Large intestine (tissue), 12 donors: Measurements from ENCODE around the gene MST1. TPM values are rescaled to one million over a fixed set of nuclear protein-coding genes. Genes with fewer than 3 reads are reported as not detected.
A peak's percentile ranks its signal among the peaks of the same experiment; 100 is the strongest.

Experiments used
- DNase-seq, 2 donors: peaks; one replicate each; pipeline versions ENCODE4 v3.0.0 to v3.0.0-alpha.2; 2013
- H3K27ac ChIP-seq: one replicate; pipeline ENCODE4 v1.5.1; 2013; ENCODE audit warnings: low read length
- H3K27me3 ChIP-seq: 2 replicates; pipeline ENCODE4 v1.6.1; 2013; ENCODE audit warnings: low read length; ENCODE audit not compliant: control insufficient read depth, insufficient read depth
- H3K36me3 ChIP-seq: 2 replicates; pipeline ENCODE4 v1.6.1; 2013; ENCODE audit warnings: low read length; ENCODE audit not compliant: control insufficient read depth, insufficient read depth
- H3K4me1 ChIP-seq: one replicate; pipeline ENCODE4 v1.6.1; 2013; ENCODE audit warnings: low read length; ENCODE audit not compliant: control insufficient read depth, insufficient read depth
- H3K4me3 ChIP-seq: one replicate; pipeline ENCODE4 v1.5.1; 2013; ENCODE audit warnings: low read length
- H3K9me3 ChIP-seq: one replicate; pipeline ENCODE4 v1.6.1; 2013; ENCODE audit warnings: mild to moderate bottlenecking, low read depth, low read length, moderate library complexity; ENCODE audit not compliant: control insufficient read depth
- WGBS: methylation state at CpG from one replicate; pipeline ENCODE4 v1.1.5; 2013; ENCODE audit warnings: low lambda C conversion rate; ENCODE audit not compliant: insufficient coverage; 5-methylcytosine and 5-hydroxymethylcytosine counted together
- long read RNA-seq, 11 donors: transcript quantifications; one replicate each; lab custom pipeline, GENCODE V29; 2026
- polyA plus RNA-seq: library from polyadenylated mRNA; unstranded; fragments of 120-200 nt; gene quantifications from one replicate; pipeline ENCODE4 v1.2.1, GENCODE V29; 2013

Gene MST1
- polyA plus RNA-seq, result 464 TPM
- long read RNA-seq, donor 1, partial matches to known transcripts, result 44 of 54 reads
- long read RNA-seq, donor 1, other reads (novel, unspliced or antisense), result 5 of 54 reads
- long read RNA-seq, donor 2, transcript MST1-217 (5 exons, 923 nt), result major isoform, 6 of 77 reads
- long read RNA-seq, donor 2, partial matches to known transcripts, result 61 of 77 reads
- long read RNA-seq, donor 2, other reads (novel, unspliced or antisense), result 6 of 77 reads
- long read RNA-seq, donor 3, result 0 reads
- long read RNA-seq, donor 4, partial matches to known transcripts, result 5 of 9 reads
- long read RNA-seq, donor 4, other reads (novel, unspliced or antisense), result 0 of 9 reads
- long read RNA-seq, donor 5, partial matches to known transcripts, result 8 of 10 reads
- long read RNA-seq, donor 5, other reads (novel, unspliced or antisense), result 0 of 10 reads
- long read RNA-seq, donor 6, partial matches to known transcripts, result 61 of 74 reads
- long read RNA-seq, donor 6, other reads (novel, unspliced or antisense), result 5 of 74 reads
- long read RNA-seq, donor 7, partial matches to known transcripts, result 0 of 3 reads
- long read RNA-seq, donor 7, other reads (novel, unspliced or antisense), result 0 of 3 reads
- long read RNA-seq, donor 8, transcript MST1-217 (5 exons, 923 nt), result major isoform, 6 of 124 reads
- long read RNA-seq, donor 8, transcript MST1-202 (18 exons, 2,621 nt), result major isoform, 6 of 124 reads
- long read RNA-seq, donor 8, partial matches to known transcripts, result 96 of 124 reads
- long read RNA-seq, donor 8, other reads (novel, unspliced or antisense), result 14 of 124 reads
- long read RNA-seq, donor 9, transcript MST1-217 (5 exons, 923 nt), result minor isoform, 5 of 117 reads
- long read RNA-seq, donor 9, transcript MST1-202 (18 exons, 2,621 nt), result major isoform, 9 of 117 reads
- long read RNA-seq, donor 9, partial matches to known transcripts, result 88 of 117 reads
- long read RNA-seq, donor 9, other reads (novel, unspliced or antisense), result 13 of 117 reads
- long read RNA-seq, donor 10, transcript MST1-202 (18 exons, 2,621 nt), result major isoform, 12 of 79 reads
- long read RNA-seq, donor 10, partial matches to known transcripts, result 57 of 79 reads
- long read RNA-seq, donor 10, other reads (novel, unspliced or antisense), result 9 of 79 reads
- long read RNA-seq, donor 11, transcript MST1-202 (18 exons, 2,621 nt), result major isoform, 6 of 52 reads
- long read RNA-seq, donor 11, partial matches to known transcripts, result 45 of 52 reads
- long read RNA-seq, donor 11, other reads (novel, unspliced or antisense), result 0 of 52 reads

DNA sequence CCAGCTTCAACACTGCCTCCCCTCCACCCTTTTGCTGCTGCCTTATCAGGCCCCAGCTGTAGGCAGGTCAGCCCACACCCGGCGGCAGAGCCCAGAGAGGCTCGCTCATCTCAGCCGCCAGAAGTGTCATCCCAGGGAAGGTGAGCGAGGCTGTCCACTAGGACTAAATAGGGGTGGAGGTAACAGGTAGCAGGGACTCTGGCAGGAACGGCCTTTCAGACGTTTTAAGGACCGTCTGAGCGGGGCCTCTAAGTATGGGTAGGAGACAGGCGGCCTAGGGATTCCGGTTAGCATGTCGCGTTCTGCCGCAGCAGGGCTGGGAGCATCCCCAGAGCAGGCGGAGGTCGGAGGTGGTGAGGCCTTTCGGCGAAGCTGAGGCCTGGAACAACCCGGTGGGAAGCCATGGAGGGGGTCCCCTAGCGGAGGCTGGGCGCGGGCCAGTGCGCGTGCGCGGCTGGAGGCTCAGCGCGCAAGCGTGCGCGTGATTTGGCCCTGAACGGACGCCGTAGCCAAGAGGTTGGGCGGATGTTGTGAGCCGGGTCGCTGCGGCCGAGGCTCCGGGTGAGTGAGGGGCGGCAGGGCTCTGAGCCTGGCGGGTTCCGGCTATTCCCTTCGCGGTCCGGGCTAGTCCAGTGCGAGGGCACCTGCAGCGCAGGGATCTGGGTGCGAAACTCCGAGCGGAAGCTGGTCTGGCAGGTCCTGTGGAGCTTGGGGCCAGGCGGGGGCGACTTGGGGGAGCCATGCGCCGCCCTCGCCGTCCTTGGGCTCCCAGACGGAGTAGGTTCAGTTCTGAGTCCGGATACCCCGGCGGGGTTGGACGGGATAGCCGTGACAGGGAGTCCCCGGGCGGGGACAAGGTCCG lies at the start of gene MST1, which contains the start of gene RNF123:
TSS of gene MST1 (minus strand) at position 429 of the 862 bp plus-strand sequence. CDS start 783 bp downstream, outside the sequence.
TSS of gene RNF123 (plus strand) at position 512 of the 862 bp plus-strand sequence. CDS start 1,609 bp downstream, outside the sequence.
- H3K9me3 ChIP-seq, result no peaks in the 10 kb centered on the region
- H3K4me1 ChIP-seq, result peaks cover 14% of the 10 kb centered on the region
- DNase-seq, result peak; percentile 87 to 91
- peaks cover 3% of the 10 kb centered on the region for H3K27me3 ChIP-seq
- peak within 1 kb of the TSS; percentile 98 for H3K4me3 ChIP-seq
- WGBS, result no CpG with 5 or more reads among the region's 66 CpGs
- H3K27ac ChIP-seq, result peak within 1 kb of the TSS; percentile 99
- no peaks in the 10 kb centered on the region for H3K36me3 ChIP-seq

DNA sequence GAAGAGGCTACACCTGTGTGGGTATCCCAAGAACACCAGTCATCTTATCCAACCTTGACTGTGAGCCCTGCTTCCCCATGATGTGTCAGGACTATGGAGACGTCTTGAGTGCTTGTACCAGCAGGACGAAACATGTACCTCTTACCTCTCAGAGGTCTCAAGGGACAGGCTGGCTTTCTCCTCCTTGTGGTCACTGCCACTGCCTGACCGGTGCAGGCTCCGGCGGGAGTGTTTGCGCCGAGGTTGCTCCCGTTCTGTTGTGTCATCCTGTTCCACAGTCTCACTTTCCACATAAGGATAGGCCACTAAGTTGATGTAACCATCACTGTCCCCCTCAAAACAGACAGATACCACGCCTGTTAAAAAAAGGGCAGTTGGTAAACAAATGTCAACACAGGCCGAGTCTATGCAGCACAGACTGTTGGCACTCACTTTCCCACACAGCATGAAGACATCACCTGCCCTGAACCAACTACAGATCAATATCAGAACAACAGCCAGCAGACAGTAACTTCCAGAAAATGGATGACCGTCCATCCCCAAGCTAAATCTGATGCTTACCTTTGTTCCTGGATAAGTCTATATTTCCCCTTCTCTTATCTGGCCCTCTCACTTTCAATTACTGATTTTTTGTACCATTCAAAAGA lies 48.9 kb upstream of the MST1 start:
- H3K36me3 ChIP-seq, result peaks cover 56% of the 10 kb centered on the region
- H3K4me1 ChIP-seq, result no peaks in the 10 kb centered on the region
- WGBS, result no CpG with 5 or more reads among the region's 11 CpGs

DNA sequence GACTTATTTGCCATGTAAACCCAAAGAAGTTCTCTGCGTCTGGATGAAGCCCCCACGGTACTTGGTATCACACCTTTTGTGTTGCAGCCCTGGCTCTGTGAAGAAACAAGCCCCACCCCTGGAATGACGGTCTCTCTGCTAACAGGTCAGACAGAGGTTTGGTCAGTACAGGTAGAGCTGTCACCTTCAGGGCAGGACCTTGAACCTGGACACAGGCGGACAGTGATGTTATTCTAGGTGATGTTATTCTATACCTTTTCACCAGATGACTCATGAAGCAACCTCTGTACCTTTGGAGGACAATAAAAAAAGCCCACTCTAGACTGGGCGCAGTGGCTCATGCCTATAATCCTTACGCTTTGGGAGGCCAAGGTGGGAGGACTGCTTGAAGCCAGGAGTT lies 45.5 kb upstream of the MST1 start:
- whole genome bisulfite sequencing, result no CpG with 5 or more reads among the region's 6 CpGs
- Histone ChIP-seq H3K9me3 (no peaks in the 10 kb centered on the region), H3K4me1 (no peaks in the 10 kb centered on the region), H3K27me3 (no peaks in the 10 kb centered on the region), H3K4me3 (no peak overlapping the region), H3K36me3 (peaks cover 80% of the 10 kb centered on the region), H3K27ac (no peak overlapping the region)
- DNase-seq, result no peak

More for the DNA sequence above, 48.9 kb upstream of the MST1 start:
- Histone ChIP-seq H3K27me3 (no peaks in the 10 kb centered on the region), H3K9me3 (no peaks in the 10 kb centered on the region), H3K4me3 (no peak overlapping the region), H3K27ac (no peak overlapping the region)
- no peak for DNase-seq

DNA sequence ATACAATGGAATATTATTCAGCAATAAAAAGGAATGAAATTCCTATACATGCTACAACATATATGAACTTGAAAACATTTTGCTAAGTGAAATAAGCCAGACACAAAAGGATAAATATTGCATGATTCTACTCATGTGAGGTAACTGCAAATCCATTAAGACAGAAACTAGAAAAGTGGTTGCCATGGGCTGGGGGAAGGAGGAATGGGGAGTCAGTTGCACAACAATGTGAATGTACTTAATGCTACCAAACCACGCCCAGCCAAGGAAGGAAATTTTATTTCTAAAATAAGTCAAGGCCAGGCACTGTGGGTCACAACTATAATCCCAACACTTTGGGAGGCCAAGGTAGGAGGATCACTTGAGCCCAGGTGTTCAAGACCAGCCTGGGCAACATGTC lies 44.3 kb upstream of the MST1 start:
- no peak overlapping the region for H3K4me3 ChIP-seq
- DNase-seq, result no peak
- no peaks in the 10 kb centered on the region for H3K9me3 ChIP-seq
- WGBS, result no CpG with 5 or more reads among the region's 1 CpG
- no peaks in the 10 kb centered on the region for H3K4me1 ChIP-seq
- H3K27me3 ChIP-seq, result no peaks in the 10 kb centered on the region
- H3K27ac ChIP-seq, result no peak overlapping the region
- peaks cover 78% of the 10 kb centered on the region for H3K36me3 ChIP-seq

DNA sequence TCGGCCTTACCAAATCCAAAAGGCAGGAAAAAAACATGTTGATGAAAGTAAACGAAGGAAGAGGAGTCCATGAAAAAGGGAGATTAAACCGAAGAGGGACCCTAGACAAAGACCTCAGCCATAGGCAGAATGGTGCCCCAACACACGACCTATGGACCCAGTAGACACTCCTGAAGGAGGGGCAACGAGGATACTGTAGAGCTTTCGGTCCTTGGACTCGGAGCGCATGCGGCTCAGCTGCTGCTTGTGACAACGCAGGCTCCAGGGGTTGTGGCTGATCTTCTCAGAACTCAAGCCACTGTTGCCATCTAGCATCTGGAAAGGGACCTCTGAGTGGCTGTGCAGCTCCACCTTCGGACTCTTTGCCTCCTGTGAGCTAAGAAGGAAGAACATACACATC lies 43.3 kb upstream of the MST1 start:
- Histone ChIP-seq H3K4me1 (no peaks in the 10 kb centered on the region), H3K27me3 (no peaks in the 10 kb centered on the region), H3K4me3 (no peak overlapping the region), H3K27ac (no peak overlapping the region), H3K36me3 (peaks cover 75% of the 10 kb centered on the region), H3K9me3 (no peaks in the 10 kb centered on the region)
- WGBS, result 100% methylated on average over 2 of the region's 11 CpGs
- DNase-seq, result peak in 1 of 2 donors; percentile 63

DNA sequence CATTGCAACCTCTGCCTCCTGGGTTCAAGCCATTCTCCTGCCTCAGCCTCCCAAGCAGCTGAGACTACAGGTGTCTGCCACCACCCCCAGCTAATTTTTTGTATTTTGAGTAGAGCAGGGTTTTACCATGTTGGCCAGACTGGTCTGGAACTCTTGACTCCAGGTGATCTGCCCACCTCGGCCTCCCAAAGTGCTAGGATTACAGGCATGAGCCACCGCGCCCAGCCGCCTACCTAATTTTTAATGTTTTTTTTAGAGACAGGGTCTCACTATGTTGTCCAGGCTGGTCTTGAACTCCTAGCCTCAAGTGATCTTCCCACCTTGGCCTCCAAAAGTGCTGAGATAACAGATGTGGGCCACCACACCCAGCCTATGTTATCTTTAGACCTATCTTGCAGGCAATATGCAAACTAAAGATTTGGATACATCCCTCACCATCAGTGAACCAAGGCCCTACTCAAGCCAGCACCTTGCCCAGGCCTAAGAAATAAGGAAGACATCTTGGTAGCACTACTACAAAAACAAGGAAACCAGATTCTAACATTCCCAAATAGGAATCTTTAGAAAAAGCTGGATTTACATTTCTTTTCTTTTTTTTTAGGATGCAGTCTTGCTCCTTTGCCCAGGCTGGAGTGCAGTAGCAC lies 40.8 kb upstream of the MST1 start:
- DNase-seq, result no peak

DNA sequence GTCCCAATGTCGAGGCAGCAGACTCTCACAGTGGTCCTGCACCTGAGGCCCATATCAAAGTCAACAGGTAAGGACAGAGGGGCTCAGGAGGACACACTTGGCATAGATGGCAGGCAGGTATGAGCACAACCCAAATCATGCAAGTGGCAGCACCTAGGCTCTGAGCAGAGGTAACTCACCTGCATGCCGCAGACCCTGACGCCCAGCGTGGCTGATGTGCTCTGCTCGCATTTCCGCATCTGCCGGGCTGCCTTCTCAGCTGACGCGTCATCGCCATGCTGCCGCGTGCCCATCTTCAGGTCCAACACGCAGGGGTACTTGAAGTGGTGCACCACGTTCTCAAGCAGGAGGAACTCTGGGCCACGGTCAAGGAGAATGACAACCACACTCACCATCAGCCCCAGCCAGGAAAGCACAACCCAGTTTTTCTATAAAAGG lies 38.7 kb upstream of the MST1 start:
- no peaks in the 10 kb centered on the region for H3K27me3 ChIP-seq
- no peak for DNase-seq
- peaks cover 65% of the 10 kb centered on the region for H3K36me3 ChIP-seq
- no peak overlapping the region for H3K27ac ChIP-seq
- no peaks in the 10 kb centered on the region for H3K9me3 ChIP-seq
- peaks cover 12% of the 10 kb centered on the region for H3K4me1 ChIP-seq
- no CpG with 5 or more reads among the region's 15 CpGs for WGBS
- no peak overlapping the region for H3K4me3 ChIP-seq

More for the DNA sequence above, 40.8 kb upstream of the MST1 start:
- H3K4me3 ChIP-seq, result no peak overlapping the region
- no peaks in the 10 kb centered on the region for H3K9me3 ChIP-seq
- peaks cover 80% of the 10 kb centered on the region for H3K36me3 ChIP-seq
- H3K27me3 ChIP-seq, result no peaks in the 10 kb centered on the region
- H3K4me1 ChIP-seq, result peaks cover under 1% of the 10 kb centered on the region
- whole genome bisulfite sequencing, result no CpG with 5 or more reads among the region's 4 CpGs
- H3K27ac ChIP-seq, result no peak overlapping the region

DNA sequence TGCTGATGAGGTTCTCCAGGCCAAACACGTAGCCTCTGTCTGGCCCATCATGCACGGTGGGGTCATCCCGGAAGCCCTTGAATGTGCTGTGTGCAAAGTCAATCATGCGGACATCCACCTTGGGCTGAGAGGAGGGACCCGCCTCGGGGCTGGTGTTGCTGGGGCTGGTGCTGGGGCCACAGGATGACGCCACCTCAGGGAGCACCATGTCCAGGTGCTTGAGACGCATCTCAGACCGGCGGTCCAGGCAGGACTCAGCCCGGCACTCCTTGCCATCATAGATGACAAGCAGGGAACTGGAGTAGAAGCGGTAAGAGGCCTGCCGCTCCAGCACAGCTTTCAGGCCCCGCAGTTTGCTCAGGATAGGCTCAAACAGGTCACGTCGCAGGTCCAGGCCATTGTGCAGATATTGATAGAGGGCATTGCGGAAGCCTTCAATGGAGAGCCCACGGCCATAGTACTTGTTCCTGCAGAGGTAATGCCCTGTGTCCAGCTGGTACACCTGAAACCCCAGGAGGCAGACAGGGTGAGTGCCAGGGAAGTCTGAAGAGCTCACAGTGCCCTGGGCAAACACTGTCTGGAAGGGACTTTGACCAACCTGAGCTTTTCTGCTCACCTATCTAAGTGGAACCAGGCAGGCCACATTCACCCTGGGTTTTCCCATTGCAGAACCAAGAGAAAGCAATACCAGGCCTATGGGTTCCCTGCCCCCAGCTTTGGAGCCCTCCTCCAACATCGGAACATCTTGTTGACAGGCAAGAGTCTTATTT lies 38.1 kb upstream of the MST1 start:
- Histone ChIP-seq H3K27me3 (no peaks in the 10 kb centered on the region), H3K9me3 (no peaks in the 10 kb centered on the region), H3K4me3 (no peak overlapping the region), H3K4me1 (peaks cover 18% of the 10 kb centered on the region), H3K36me3 (peaks cover 63% of the 10 kb centered on the region), H3K27ac (no peak overlapping the region)
- no CpG with 5 or more reads among the region's 19 CpGs for WGBS
- no peak for DNase-seq
